ENCODE results near the gene SNRPD3.

The SNRPD3 gene

GRCh38 chr22:24521791-24522245 lies 34.0 kb upstream of the SNRPD3 start:
- H3K27ac ChIP-seq = peak overlapping the region; percentile 37; the same call in 1 of the 2 replicates
- TF ChIP-seq CTCF (IDR thresholded peaks at IDR 0.05) (peak; percentile 85), ZFX (IDR thresholded peaks at IDR 0.05; ENCODE audit: borderline replicate concordance) (no peak)

DNA sequence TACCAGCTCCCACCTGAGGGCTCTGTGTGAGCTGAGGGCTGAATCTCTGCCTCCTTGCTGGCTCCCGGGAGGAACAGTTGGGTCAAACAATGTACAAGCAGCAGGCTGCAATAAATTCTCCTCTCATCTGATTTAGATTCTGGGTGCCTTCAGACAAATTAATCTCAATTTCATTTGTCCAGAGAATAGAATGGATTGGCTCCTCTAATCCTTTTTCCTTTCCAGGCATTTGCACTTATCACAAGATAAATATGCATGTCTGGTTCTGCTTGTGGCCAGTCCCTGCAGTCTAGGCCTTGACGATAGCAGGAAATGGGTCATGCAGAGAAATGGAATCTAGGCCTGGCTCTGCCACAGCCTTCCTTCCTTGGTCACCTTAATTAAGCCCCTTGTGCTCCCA lies 31.9 kb upstream of the SNRPD3 start:
- TF ChIP-seq CTCF (IDR thresholded peaks at IDR 0.05) (no peak), ZFX (IDR thresholded peaks at IDR 0.05; ENCODE audit: borderline replicate concordance) (no peak)
- H3K27ac ChIP-seq = no peak overlapping the region

DNA sequence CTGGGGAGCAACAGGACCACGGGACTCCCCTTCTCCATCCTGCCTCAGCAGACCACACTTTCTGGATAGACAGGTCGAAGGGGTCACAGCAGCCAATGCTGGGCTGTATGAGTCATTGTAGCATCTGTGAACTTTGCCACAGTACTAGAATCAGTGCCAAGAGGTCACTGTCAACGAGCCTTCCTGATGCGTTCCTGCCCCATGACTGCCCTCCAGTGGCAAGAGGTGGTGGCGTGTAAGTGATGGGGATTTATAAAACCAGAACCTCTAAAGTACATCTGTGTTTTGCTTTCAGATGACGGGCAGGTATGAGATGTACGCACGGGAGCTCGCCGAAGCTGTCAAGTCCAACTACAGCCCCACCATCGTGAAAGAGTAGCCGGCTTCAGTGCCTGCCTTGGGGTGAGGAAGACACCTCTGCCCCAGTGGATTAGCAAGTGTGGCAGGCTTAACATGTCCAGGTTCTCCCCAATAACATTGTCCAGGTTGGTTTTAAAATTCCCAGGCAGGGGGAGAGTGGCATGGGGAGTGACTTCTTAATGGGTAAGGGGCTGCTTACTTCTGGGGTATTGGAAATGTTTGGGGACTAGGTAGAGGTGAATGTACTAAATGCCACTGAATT lies 30.3 kb upstream of the SNRPD3 start:
- peak overlapping the region; percentile 22; the same call in 1 of the 2 replicates for H3K27ac ChIP-seq
- peak; percentile 95 for TF ChIP-seq CTCF (IDR thresholded peaks at IDR 0.05)
- TF ChIP-seq ZFX (IDR thresholded peaks at IDR 0.05; ENCODE audit: borderline replicate concordance) = no peak

DNA sequence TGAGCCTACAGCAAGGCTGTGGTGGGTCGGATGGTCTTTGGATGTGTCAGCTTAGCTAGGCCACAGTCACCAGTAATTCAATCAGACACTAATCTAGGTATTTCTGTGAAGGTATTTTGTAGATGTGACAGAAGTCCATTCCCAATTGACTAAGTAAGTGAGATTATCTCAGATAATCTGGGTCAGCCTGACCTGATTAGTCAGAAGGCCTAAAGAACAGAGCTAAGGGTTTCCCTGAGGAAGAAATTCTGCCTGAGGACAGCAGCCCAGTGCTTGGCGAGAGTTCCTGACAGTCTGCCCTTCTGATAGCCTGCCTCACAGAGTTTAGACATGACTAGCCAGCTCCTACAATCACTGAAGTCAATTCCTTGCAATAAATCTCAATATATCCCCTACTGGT lies 29.6 kb upstream of the SNRPD3 start:
- TF ChIP-seq ZFX (IDR thresholded peaks at IDR 0.05; ENCODE audit: borderline replicate concordance) (no peak), CTCF (IDR thresholded peaks at IDR 0.05) (no peak)
- peak overlapping the region; percentile 22; the same call in 1 of the 2 replicates for H3K27ac ChIP-seq

DNA sequence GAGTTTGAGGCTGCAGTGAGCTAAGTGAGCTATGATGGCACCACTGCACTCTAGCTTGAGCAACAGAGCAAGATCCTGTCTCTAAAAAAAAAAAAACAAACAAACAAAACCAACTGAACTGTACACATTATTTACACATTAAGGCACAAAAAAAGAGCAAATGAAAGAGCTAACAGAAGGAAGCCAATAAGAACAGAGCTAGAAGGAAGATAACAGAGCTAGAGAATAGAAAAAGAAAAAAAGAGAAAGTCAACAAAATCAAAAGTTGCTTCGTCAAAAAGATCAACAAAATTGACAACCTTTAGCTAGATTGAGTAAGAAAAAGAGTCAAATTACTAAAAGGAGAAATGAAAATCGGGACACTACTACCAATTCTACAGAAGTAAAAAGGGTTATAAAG lies 25.9 kb upstream of the SNRPD3 start:
- TF ChIP-seq CTCF (IDR thresholded peaks at IDR 0.05) (no peak), ZFX (IDR thresholded peaks at IDR 0.05; ENCODE audit: borderline replicate concordance) (no peak)
- H3K27ac ChIP-seq = peak overlapping the region; percentile 85

DNA sequence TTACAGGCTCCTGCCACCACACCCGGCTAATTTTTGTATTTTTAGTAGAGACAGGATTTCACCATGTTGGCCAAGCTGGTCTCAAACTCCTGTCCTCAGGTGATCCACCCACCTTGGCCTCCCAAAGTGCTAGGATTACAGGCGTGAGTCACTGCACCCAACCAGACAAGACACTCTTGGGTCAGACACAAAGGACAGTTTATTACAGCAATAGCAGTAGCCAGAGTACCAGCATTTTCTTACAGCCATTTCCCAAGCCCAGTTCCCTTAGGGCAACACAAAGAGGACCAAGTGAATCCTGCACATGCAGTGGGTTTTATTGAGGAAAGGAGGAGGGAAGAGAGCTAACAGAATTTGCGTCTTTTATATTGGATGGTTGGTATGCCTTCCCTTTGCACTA lies 24.8 kb upstream of the SNRPD3 start:
- peak overlapping the region; percentile 85 for H3K27ac ChIP-seq

GRCh38 chr22:24532075-24532474 lies 23.7 kb upstream of the SNRPD3 start:
- peak overlapping the region; percentile 85 for H3K27ac ChIP-seq
- TF ChIP-seq ZFX (IDR thresholded peaks at IDR 0.05; ENCODE audit: borderline replicate concordance) (no peak), CTCF (IDR thresholded peaks at IDR 0.05) (no peak)

GRCh38 chr22:24535348-24535747 lies 20.5 kb upstream of the SNRPD3 start:
- H3K27ac ChIP-seq = no peak overlapping the region
- TF ChIP-seq ZFX (IDR thresholded peaks at IDR 0.05; ENCODE audit: borderline replicate concordance) = no peak
- TF ChIP-seq CTCF (IDR thresholded peaks at IDR 0.05) = no peak

All from 22Rv1 (cell line).